Naive thymus-derived CD4-positive, alpha-beta T cell (primary cell): ENCODE data around the gene NFIC. TPM values are rescaled to one million over a fixed set of nuclear protein-coding genes. Genes with fewer than 3 reads are reported as not detected.
"Not testable (repeated sequence)": the region's sequence is repeated elsewhere in the genome, so short reads cannot be mapped to it uniquely, and the experiment has no call there.

Source experiments
- ATAC-seq: fragments of 150-1000 bp; cut with Tn5 transposase; 2 replicates; pipeline ENCODE4 v1.10.0; 2021; ENCODE audit warnings: mild to moderate bottlenecking, moderate library complexity
- CTCF ChIA-PET: fragments of 350-600 bp; sonication (Branson Sonifier 250); formaldehyde crosslinking; loops from one replicate; lab custom pipeline; 2021; ENCODE audit warnings: antibody characterized with exemption; lab: Charles Lee
- POLR2A ChIA-PET: fragments of 350-600 bp; sonication (Branson Sonifier 250); formaldehyde crosslinking; loops from one replicate; lab custom pipeline; 2021; ENCODE audit warnings: antibody characterized with exemption, inconsistent platforms; lab: Charles Lee
- DNase-seq, 9 donors: peaks; one replicate each; pipeline versions ENCODE4 v3.0.0 to v3.0.0-alpha.2; 2020 to 2022; ENCODE audit warnings: mixed read lengths in 1 of 9
- H3K27ac ChIP-seq: one replicate; pipeline ENCODE4 v1.7.0; 2013; ENCODE audit warnings: mild to moderate bottlenecking, low read depth, low read length, moderate library complexity
- H3K27me3 ChIP-seq, 2 donors: one replicate each; pipeline ENCODE4 v1.7.0; 2013; ENCODE audit warnings: low read length in 2 of 2, mild to moderate bottlenecking in 2 of 2, moderate library complexity in 2 of 2; ENCODE audit not compliant: control insufficient read depth in 2 of 2, insufficient read depth in 2 of 2
- H3K36me3 ChIP-seq, 3 experiments: 1 replicate in 2 of 3; 2 replicates in 1 of 3; pipeline ENCODE4 v1.7.0; 2013; ENCODE audit warnings: low read length in 3 of 3, mild to moderate bottlenecking in 3 of 3, moderate library complexity in 1 of 3; ENCODE audit not compliant: insufficient read depth in 3 of 3, control insufficient read depth in 2 of 3
- H3K4me1 ChIP-seq, 2 donors: one replicate each; pipeline ENCODE4 v1.7.0; 2013; ENCODE audit warnings: low read length in 2 of 2, mild to moderate bottlenecking in 2 of 2, moderate library complexity in 1 of 2; ENCODE audit not compliant: control insufficient read depth in 2 of 2, insufficient read depth in 2 of 2
- H3K4me3 ChIP-seq: 2 replicates; pipeline ENCODE4 v1.7.0; 2013; ENCODE audit warnings: mild to moderate bottlenecking, low read length
- H3K9me3 ChIP-seq, 3 experiments: 1 replicate in 2 of 3; 2 replicates in 1 of 3; pipeline ENCODE4 v1.7.0; 2013; ENCODE audit warnings: low read length in 3 of 3; ENCODE audit not compliant: control insufficient read depth in 2 of 3
- H3K27ac Mint-ChIP-seq, 9 donors: one replicate each; pipeline ENCODE4 v1.8.0; 2020 to 2022; ENCODE audit warnings: mixed read lengths in 9 of 9, mild to moderate bottlenecking in 8 of 9, moderate library complexity in 5 of 9, inconsistent platforms in 2 of 9
- H3K27me3 Mint-ChIP-seq, 5 donors: one replicate each; pipeline ENCODE4 v1.8.0; 2021 to 2022; ENCODE audit warnings: mixed read lengths in 5 of 5, mild to moderate bottlenecking in 1 of 5
- H3K36me3 Mint-ChIP-seq, 5 donors: one replicate each; pipeline ENCODE4 v1.8.0; 2020 to 2022; ENCODE audit warnings: mixed read lengths in 5 of 5, mild to moderate bottlenecking in 3 of 5, inconsistent platforms in 1 of 5
- H3K4me1 Mint-ChIP-seq, 7 donors: one replicate each; pipeline ENCODE4 v1.8.0; 2020 to 2022; ENCODE audit warnings: mixed read lengths in 7 of 7, mild to moderate bottlenecking in 3 of 7, inconsistent platforms in 1 of 7
- H3K4me3 Mint-ChIP-seq, 10 donors: one replicate each; pipeline ENCODE4 v1.8.0; 2020 to 2022; ENCODE audit warnings: mild to moderate bottlenecking in 10 of 10, mixed read lengths in 10 of 10, moderate library complexity in 6 of 10, inconsistent platforms in 2 of 10
- H3K9me3 Mint-ChIP-seq, 11 donors: one replicate each; pipeline ENCODE4 v1.8.0; 2020 to 2022; ENCODE audit warnings: mixed read lengths in 11 of 11, mild to moderate bottlenecking in 4 of 11, inconsistent platforms in 1 of 11, moderate library complexity in 1 of 11
- intact Hi-C, 2 donors: fragments of 100-400 bp; cut with micrococcal nuclease; formaldehyde crosslinking; loops; one replicate each; pipeline ENCODE4 v1.15.1; 2023
- polyA plus RNA-seq, 2 donors: library from polyadenylated mRNA; unstranded; fragments of 300-500 nt; fragmentation: Illumina TruSeq; gene quantifications; one replicate each; pipeline ENCODE4 v1.2.3, GENCODE V29; 2021
- total RNA-seq, 6 experiments: library from RNA in 5 of 6; stranded (reverse) in 5 of 6; gene quantifications; 1 replicate in 5 of 6; 2 replicates in 1 of 6; pipeline ENCODE4 v1.2.3 and lab custom pipeline; 2021 to 2026

NFIC gene
- total and polyA plus RNA-seq, 7 experiments from 2014 or later = 12.2 to 35.2 (median 31.1) TPM

DNA sequence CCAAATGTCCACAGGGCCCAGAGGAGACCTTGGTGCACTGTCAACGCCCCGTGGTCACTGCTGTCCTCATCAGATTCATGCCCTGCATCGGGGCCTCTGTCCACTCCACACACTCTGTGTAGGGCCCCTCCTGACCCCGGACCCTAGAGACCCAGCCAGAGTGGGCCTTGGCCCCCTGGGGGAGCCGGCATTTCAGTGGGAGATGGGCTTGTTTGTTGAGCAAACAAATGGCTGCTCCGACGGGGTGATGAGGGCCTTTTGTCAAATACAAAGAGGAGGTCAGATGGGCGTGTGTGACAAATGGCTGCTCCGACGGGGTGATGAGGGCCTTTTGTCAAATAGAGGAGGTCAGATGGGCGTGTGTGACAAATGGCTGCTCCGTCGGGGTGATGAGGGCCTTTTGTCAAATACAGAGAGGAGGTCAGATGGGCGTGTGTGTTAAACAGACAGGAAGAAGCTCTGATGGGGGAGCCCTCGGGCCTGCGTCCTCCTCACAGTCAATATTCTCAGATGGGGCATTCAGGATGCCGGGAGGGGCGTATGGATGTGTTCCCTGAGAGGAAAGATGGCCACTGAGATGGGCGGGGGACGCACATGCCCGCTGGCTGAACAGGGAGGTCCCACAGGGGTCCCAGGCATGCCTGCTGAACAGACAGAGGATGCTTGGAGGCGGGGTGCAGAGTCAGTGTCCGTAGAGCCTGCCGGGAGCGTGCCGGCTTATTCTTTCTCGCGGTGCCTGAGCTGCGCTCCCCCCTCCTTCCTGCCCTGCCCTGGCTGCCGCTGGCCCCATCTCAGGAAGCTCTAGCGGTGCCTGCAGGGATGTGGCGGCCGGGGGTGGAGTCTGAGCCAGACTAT, 77.7 kb downstream of the NFIC start:
- Mint-ChIP-seq H3K9me3 (no peaks in the 10 kb centered on the region), H3K27me3 (no peaks in the 10 kb centered on the region), H3K4me1 (peaks cover 0 to 14% (median 7%) of the 10 kb centered on the region in 7 donors), H3K27ac (peak overlapping the region in 1 of 9 donors; percentile 32), H3K36me3 (no peaks in the 10 kb centered on the region), H3K4me3 (peak overlapping the region in 1 of 10 donors; percentile 45)
- Histone ChIP-seq H3K9me3 (no peaks in the 10 kb centered on the region), H3K4me1 (no peaks in the 10 kb centered on the region), H3K27me3 (no peaks in the 10 kb centered on the region), H3K27ac (no peak overlapping the region), H3K36me3 (peaks cover 0 to 28% (median 0%) of the 10 kb centered on the region in 3 experiments), H3K4me3 (no peak overlapping the region)
- intact Hi-C loops = no loop called here
- DNase-seq (no peak), ATAC-seq (no peak)
- ChIA-PET POLR2A (no interaction called here), CTCF (interaction anchor here (1.0 kb wide), 1 partner anchor 138 kb away, joined by 4 read pairs; no protein-coding TSS in a partner anchor)

DNA sequence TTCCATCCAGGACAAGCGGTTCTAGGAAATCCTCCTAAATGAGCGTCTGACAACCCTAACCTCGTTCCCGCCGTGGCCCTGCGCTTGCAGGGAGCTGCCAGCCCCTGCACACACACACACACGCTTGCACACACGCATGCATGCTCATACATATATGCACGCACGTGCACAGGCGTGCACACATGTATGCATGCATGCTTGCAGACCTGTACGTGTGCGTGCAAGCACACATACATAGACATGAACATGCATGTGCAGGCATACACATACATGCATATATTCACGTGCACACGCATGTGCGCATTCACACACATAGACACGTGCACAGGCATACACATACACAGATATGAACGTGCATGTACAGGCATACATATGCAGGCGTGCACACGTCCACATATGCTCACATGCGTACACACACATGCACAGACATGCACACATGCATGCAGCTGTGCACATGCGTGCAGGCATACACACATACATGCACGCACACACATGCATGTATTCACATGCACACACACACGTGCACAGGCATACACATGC, 78.4 kb downstream of the NFIC start:
- CTCF ChIA-PET = interaction anchor here (0.6 to 1.0 kb wide), 2 partner anchors 28 to 139 kb away, joined by 3 to 4 read pairs; no protein-coding TSS in a partner anchor
- DNase-seq (no peak), ATAC-seq (no peak)
- POLR2A ChIA-PET = no interaction called here
- Histone ChIP-seq H3K4me1 (no peaks in the 10 kb centered on the region), H3K9me3 (no peaks in the 10 kb centered on the region), H3K36me3 (peaks cover 0 to 31% (median 0%) of the 10 kb centered on the region in 3 experiments), H3K27ac (no peak overlapping the region), H3K4me3 (no peak overlapping the region), H3K27me3 (no peaks in the 10 kb centered on the region)
- peak overlapping the region in 2 of 10 donors; percentile 12 to 45 for H3K4me3 Mint-ChIP-seq
- H3K4me1 Mint-ChIP-seq = peaks cover 0 to 14% (median 7%) of the 10 kb centered on the region in 7 donors
- no peak overlapping the region for H3K27ac Mint-ChIP-seq
- no peaks in the 10 kb centered on the region for H3K27me3 Mint-ChIP-seq
- intact Hi-C loops = no loop called here
- H3K36me3 Mint-ChIP-seq = no peaks in the 10 kb centered on the region
- H3K9me3 Mint-ChIP-seq = no peaks in the 10 kb centered on the region

DNA sequence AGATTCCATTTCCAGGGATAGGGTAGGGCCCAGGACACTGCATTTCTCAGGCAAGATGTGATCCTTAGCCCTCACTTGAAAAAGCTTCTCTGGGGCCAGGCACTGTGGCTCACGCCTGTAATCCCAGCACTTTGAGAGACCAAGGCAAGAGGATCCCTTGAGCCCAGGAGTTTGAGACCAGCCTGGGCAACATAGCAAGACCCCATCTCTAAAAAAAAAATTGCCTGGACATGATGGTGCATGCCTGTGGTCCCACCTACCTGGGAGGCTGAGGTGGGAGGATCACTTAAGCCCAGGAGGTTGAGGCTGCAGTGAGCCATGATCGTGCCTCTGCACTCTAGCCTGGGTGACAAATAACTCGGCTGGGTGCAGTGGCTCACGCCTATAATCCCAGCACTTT, 80.3 kb downstream of the NFIC start:
- H3K9me3 Mint-ChIP-seq, H3K27ac ChIP-seq, H3K4me3 ChIP-seq, H3K27me3 ChIP-seq, ATAC-seq, CTCF ChIA-PET, POLR2A ChIA-PET, H3K36me3 Mint-ChIP-seq, DNase-seq, H3K4me1 ChIP-seq, H3K27ac Mint-ChIP-seq, intact Hi-C loops, H3K27me3 Mint-ChIP-seq, H3K9me3 ChIP-seq, H3K4me3 Mint-ChIP-seq: not testable (repeated sequence)
- H3K4me1 Mint-ChIP-seq = peaks cover 0 to 14% (median 6%) of the 10 kb centered on the region in 7 donors
- H3K36me3 ChIP-seq = peaks cover 0 to 39% (median 0%) of the 10 kb centered on the region in 3 experiments

- CTCF ChIA-PET = no interaction called here
Observed at GRCh38 chr19:3448616-3449334, 82.4 kb downstream of the NFIC start.

GRCh38 chr19:3450796-3451411, 84.5 kb downstream of the NFIC start:
- ChIA-PET POLR2A (no interaction called here), CTCF (interaction anchor here (0.8 kb wide), 1 partner anchor 64 kb away, joined by 6 read pairs; no protein-coding TSS in a partner anchor)
- intact Hi-C loops = no loop called here

More at GRCh38 chr19:3448616-3449334, 82.4 kb downstream of the NFIC start:
- no peak overlapping the region for H3K4me3 Mint-ChIP-seq
- Histone ChIP-seq H3K27me3 (no peaks in the 10 kb centered on the region), H3K9me3 (no peaks in the 10 kb centered on the region), H3K4me3 (no peak overlapping the region), H3K4me1 (no peaks in the 10 kb centered on the region), H3K27ac (no peak overlapping the region), H3K36me3 (peaks cover 0 to 58% (median 0%) of the 10 kb centered on the region in 3 experiments)
- ATAC-seq = no peak
- H3K27me3 Mint-ChIP-seq = no peaks in the 10 kb centered on the region
- no peak for DNase-seq
- no peak overlapping the region for H3K27ac Mint-ChIP-seq
- H3K9me3 Mint-ChIP-seq = no peaks in the 10 kb centered on the region
- POLR2A ChIA-PET = no interaction called here
- H3K36me3 Mint-ChIP-seq = peaks cover 0 to 13% (median 6%) of the 10 kb centered on the region in 5 donors
- intact Hi-C loops = no loop called here
- H3K4me1 Mint-ChIP-seq = peaks cover 0 to 10% (median 4%) of the 10 kb centered on the region in 7 donors

GRCh38 chr19:3451451-3451866, 85.1 kb downstream of the NFIC start:
- Mint-ChIP-seq H3K27ac (no peak overlapping the region), H3K4me3 (no peak overlapping the region), H3K36me3 (peaks cover 0 to 13% (median 6%) of the 10 kb centered on the region in 5 donors), H3K4me1 (no peaks in the 10 kb centered on the region), H3K27me3 (no peaks in the 10 kb centered on the region), H3K9me3 (no peaks in the 10 kb centered on the region)
- ChIA-PET POLR2A (no interaction called here), CTCF (no interaction called here)
- H3K4me1 ChIP-seq = no peaks in the 10 kb centered on the region
- no peak overlapping the region for H3K27ac ChIP-seq
- no peak for ATAC-seq
- no peak for DNase-seq
- peaks cover 0 to 57% (median 3%) of the 10 kb centered on the region in 3 experiments for H3K36me3 ChIP-seq
- no peaks in the 10 kb centered on the region for H3K9me3 ChIP-seq
- intact Hi-C loops = no loop called here
- no peaks in the 10 kb centered on the region for H3K27me3 ChIP-seq
- H3K4me3 ChIP-seq = no peak overlapping the region

More at GRCh38 chr19:3450796-3451411, 84.5 kb downstream of the NFIC start:
- H3K27ac ChIP-seq = no peak overlapping the region
- H3K27ac Mint-ChIP-seq = no peak overlapping the region
- no peak for DNase-seq
- no peaks in the 10 kb centered on the region for H3K27me3 Mint-ChIP-seq
- H3K4me3 Mint-ChIP-seq = no peak overlapping the region
- H3K36me3 Mint-ChIP-seq = peaks cover 0 to 13% (median 6%) of the 10 kb centered on the region in 5 donors
- H3K36me3 ChIP-seq = peaks cover 0 to 60% (median 3%) of the 10 kb centered on the region in 3 experiments
- no peaks in the 10 kb centered on the region for H3K9me3 Mint-ChIP-seq
- H3K27me3 ChIP-seq = no peaks in the 10 kb centered on the region
- no peaks in the 10 kb centered on the region for H3K4me1 ChIP-seq
- H3K4me1 Mint-ChIP-seq = no peaks in the 10 kb centered on the region
- no peak overlapping the region for H3K4me3 ChIP-seq
- peak; percentile 37 for ATAC-seq
- H3K9me3 ChIP-seq = no peaks in the 10 kb centered on the region
